GM18526 (cell line): ENCODE data around the gene KCNMB2.

Experiments
- POLR2A ChIP-seq: IDR thresholded peaks from 3 replicates; pipeline ENCODE4 v1.6.1; 2011; ENCODE audit not compliant: insufficient read length; ENCODE audit errors: extremely low read depth

KCNMB2 gene

GRCh38 chr3:178718995-178719635 lies 182.9 kb downstream of the KCNMB2 start:
- no peak for TF ChIP-seq POLR2A

DNA sequence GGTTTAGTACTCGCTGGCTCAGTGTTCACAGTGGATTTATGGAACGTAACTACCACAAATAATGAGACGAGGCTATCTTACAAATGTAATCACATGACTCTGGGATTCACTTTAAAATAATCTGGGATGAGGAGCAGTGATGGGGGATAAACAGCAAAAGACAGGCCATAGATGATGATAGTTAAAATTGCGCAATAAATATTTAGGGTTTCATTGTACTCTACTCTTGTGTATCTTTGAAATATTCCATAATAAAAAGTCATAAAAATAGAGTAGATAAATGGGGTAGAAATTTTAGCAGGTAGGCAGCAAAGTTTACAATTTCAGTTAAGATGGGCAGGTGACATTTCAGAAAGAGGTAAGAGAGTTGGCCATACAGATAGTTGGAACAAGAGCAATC lies 196.6 kb downstream of the KCNMB2 start:
- TF ChIP-seq POLR2A: no peak

- no peak for TF ChIP-seq POLR2A
These were observed 198.9 kb downstream of the KCNMB2 start for GRCh38 chr3:178735032-178735674.

GRCh38 chr3:178736300-178736699 lies 200.1 kb downstream of the KCNMB2 start:
- TF ChIP-seq POLR2A: no peak

DNA sequence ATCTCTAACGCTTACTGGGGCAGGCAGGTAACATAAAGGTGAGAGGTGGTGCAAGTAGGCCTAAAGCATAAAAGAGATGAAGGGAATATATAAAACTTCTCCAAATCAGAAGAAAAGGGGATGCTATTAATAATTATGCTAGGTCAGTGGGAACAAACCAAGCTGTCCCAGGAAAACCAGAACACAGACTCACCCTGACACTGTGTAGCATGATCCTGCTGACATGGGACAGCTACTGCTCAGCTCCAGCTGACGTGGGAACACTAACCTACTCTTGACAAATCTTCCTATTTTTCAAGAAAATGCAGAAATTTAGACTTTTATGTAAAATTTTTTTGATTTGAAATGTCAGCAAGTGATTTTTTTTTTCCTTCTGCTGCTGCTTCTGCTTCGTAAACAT lies 203.5 kb downstream of the KCNMB2 start:
- no peak for TF ChIP-seq POLR2A

- TF ChIP-seq POLR2A: no peak
These were observed 204.8 kb downstream of the KCNMB2 start for GRCh38 chr3:178741020-178741419.

GRCh38 chr3:178743297-178743696 lies 207.1 kb downstream of the KCNMB2 start:
- no peak for TF ChIP-seq POLR2A

DNA sequence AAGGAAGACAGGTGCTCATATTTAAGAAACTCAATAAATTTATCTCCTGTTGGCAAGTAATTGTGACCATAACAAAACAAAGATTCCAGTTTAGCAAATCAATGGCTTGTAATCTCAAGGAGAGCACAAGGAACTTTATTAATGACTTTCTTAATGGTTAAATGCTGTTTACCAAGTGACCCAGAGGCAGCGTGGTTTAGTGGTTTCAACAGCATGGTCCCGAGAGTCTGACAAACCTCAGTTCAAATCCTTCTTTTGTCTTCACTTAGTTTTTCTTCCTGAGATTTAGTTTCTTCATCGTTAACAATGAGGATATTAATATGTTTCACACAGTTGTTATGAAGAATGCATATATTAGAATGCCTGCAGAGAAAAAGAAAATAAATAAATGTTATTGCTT lies 212.6 kb downstream of the KCNMB2 start:
- no peak for TF ChIP-seq POLR2A

DNA sequence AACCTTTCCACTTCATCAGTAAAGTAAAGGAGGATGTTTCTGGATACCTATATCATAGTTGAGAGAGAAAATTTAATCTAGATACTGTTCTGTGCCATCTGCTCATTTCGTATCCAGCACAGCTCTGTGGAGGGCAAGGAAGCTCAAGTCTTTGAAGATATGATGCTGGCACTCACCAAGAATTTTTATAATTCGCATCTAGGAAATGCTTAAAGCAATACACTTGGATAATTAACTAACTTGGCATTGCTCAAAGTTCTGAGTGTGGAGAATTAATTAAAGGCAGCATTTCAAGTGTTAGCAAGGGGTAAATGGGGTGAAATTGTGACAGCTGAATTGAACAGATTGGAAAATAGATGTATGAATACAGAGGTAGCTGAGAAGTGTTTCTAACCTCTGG lies 213.2 kb downstream of the KCNMB2 start:
- TF ChIP-seq POLR2A: no peak

GRCh38 chr3:178750639-178751300 lies 214.5 kb downstream of the KCNMB2 start:
- no peak for TF ChIP-seq POLR2A

- no peak for TF ChIP-seq POLR2A
These were observed 216.6 kb downstream of the KCNMB2 start for GRCh38 chr3:178752843-178753242.

- no peak for TF ChIP-seq POLR2A
These were observed 218.7 kb downstream of the KCNMB2 start for GRCh38 chr3:178754852-178755510.

DNA sequence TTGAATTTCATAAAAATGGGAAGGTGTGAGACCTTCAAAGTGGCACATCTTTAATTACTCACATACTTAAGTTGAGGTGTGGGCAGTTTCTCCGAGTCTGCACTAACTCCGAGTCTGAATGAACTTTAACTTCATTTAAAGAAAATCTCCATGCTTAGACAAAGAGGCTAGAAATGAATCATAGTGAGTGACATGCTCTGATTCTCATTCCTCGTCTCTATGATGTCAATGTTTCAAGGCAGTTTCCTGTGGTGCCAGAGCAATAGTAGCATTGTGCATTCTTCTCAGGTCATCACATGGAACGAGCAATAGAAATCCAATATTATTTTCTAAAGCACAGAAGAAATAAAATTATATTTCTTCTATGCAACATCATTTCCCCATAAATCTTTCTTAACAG lies 224.8 kb downstream of the KCNMB2 start:
- TF ChIP-seq POLR2A: no peak

DNA sequence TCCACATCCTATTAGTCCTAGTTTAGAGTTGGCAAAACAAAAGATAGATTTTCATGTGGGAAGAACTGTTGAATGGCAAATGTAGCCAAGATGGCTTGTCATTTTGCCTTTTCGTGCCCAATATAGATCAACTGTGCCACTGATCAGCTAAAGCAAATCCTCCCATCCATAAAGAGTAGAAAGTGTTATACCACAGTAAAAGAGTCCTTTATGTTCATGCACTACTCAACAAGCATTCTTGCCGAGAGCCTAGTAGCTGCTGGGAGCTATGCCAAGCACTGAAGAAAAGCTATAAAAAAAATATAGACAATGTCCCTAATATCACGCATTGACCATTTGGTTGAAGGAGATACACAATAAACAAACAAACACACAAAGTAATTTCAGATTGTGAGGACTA lies 225.2 kb downstream of the KCNMB2 start:
- TF ChIP-seq POLR2A: no peak

- TF ChIP-seq POLR2A: no peak
These were observed 226.1 kb downstream of the KCNMB2 start for GRCh38 chr3:178762385-178762784.

DNA sequence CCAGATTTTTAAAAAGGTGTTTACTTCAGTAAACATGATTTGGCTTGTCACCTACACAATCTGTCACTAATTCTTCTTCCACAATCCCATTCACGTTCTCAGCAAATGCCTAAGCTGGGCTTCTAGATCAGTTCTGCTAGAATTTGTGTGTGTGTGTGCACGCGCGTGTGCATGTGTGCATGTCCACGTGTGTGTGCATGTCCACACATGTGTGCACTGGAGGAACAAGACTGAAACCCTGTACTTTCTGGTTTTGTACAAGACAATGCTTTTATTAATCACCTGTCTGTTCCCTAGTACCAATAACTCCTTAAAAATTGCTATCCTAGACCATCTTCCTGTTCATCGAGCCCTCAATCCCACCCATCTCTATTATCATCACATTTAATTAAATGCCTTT lies 229.2 kb downstream of the KCNMB2 start:
- no peak for TF ChIP-seq POLR2A
